ENCODE data around the gene SMARCD3.

DNA sequence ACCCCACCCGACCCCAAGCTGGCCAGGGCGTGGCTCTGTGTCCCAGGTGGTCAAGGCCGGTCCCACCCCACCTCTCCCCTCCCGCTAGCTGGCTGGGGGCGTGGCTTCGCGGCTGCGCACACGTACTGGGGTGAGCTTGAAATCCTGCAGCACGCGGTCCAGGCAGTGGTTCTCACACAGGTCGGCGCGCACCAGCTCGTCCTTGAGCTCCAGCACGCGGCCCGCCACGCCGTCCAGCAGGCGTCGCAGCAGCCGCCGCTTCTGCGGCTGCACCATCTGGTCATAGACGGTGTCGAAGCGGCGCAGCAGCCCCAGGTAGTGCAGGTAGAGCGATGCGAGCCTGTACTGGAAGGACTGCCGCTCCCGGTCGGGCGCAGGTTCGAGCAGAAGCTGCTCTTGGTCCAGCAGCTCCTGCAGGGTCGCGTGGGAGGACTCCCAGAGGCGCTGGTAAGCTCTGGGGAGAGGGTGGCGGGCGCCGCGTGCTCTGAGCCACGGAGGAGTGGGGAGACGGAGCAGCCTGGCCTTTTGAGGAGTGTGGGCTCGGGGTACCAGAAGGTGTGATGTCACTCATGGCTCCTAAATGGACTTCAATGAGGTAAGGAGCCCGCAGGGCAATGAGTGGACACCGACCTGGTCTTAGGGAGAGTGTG lies 44.0 kb downstream of the SMARCD3 start:
- no peak for TF ChIP-seq POLR2A (IDR thresholded peaks at IDR 0.05)
- TF ChIP-seq CTCF (IDR thresholded peaks at IDR 0.05): no peak
